Thyroid gland (tissue), 4 donors: ENCODE measurements around the gene KRT34. TPM values are rescaled to one million over a fixed set of nuclear protein-coding genes. Genes with fewer than 3 reads are reported as not detected.

Source experiments
- DNase-seq, 2 donors: peaks; one replicate each; pipeline ENCODE4 v3.0.0-alpha.2; 2019
- H3K27ac ChIP-seq, 3 donors: fragments of 200-600 bp; sonication (generic); 1 replicate in 2 of 3; 2 replicates in 1 of 3; pipeline ENCODE4 v1.5.1; 2016 to 2019; ENCODE audit warnings: mild to moderate bottlenecking in 1 of 3, moderate library complexity in 1 of 3
- H3K27me3 ChIP-seq: fragments of 200-600 bp; sonication (generic); one replicate; pipeline ENCODE4 v1.5.1; 2019
- H3K36me3 ChIP-seq, 2 donors: fragments of 200-600 bp; sonication (generic); one replicate each; pipeline ENCODE4 v1.5.1; 2016 to 2019
- H3K4me1 ChIP-seq, 2 donors: fragments of 200-600 bp; sonication (generic); one replicate each; pipeline ENCODE4 v1.5.1; 2017 to 2019
- H3K4me3 ChIP-seq, 3 donors: fragments of 200-600 bp; sonication (generic); replicated peaks in 1 of 3; 1 replicate in 2 of 3; 2 replicates in 1 of 3; pipeline ENCODE4 v1.5.1; 2016; ENCODE audit warnings: mild to moderate bottlenecking in 1 of 3
- H3K9me3 ChIP-seq: fragments of 200-600 bp; sonication (generic); one replicate; pipeline ENCODE4 v1.5.1; 2017
- POLR2A ChIP-seq, 2 donors: fragments of 450-650 bp; IDR thresholded peaks; one replicate each; pipeline ENCODE4 v1.6.1; 2017; ENCODE audit warnings: antibody characterized with exemption in 2 of 2, mild to moderate bottlenecking in 2 of 2, moderate library complexity in 1 of 2
- WGBS, 2 donors: methylation state at CpG; one replicate each; pipeline ENCODE4 v1.1.5; 2017; 5-methylcytosine and 5-hydroxymethylcytosine counted together
- intact Hi-C: fragments of 100-400 bp; cut with DNase I; formaldehyde crosslinking; loops from one replicate; pipeline ENCODE4 v1.15.1; 2023
- total RNA-seq, 4 donors: library from RNA; depleted of rRNA; stranded (reverse); fragments of >200 nt; gene quantifications; one replicate each; pipeline ENCODE4 v1.2.3, GENCODE V29; 2016
- TF ChIP-seq, protein P1 (sequence below), 6 experiments: fragments of 200-600 bp in 3 of 6; fragments of 450-650 bp in 3 of 6; sonication (generic) in 3 of 6; IDR thresholded peaks; one replicate each; pipeline ENCODE4 v1.5.1; 2016 to 2019; ENCODE audit warnings: antibody characterized with exemption in 6 of 6, mild to moderate bottlenecking in 2 of 6, inconsistent platforms in 1 of 6, moderate library complexity in 1 of 6

Gene KRT34
- total RNA-seq, 4 donors from 2014 or later = not detected

DNA sequence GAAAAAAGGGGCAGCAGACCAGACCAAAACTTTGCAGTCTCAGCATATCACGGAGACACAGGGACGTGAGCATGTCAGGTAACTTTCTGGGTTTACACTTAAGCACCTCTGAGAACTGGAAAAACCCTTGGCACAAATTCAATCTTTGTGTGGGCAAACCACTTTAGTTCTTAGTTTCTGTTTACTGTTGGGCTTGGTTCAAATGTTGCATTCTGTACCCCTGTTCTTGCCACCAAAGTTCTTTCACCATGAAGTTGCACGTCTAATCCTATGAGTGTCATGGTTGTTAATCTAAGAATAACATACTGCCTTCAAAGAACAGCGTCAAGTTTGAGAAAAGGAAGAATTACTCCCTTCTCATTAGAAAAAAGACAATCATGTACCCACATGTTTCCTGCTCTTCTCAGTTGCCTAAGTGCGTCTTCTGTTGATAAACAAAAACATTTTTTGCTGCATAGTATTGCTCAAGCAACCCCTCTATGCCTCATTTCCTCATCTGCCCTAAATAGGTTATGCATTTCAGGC lies 43.1 kb downstream of the KRT34 start:
- no peaks in the 10 kb centered on the region for H3K4me1 ChIP-seq
- H3K36me3 ChIP-seq = no peaks in the 10 kb centered on the region
- intact Hi-C loops = no loop called here
- no peaks in the 10 kb centered on the region for H3K9me3 ChIP-seq
- 29 to 33% methylated on average over 5 of the region's 5 CpGs for WGBS, 2 donors
- peak; percentile 8 to 12 for DNase-seq
- no peaks in the 10 kb centered on the region for H3K27me3 ChIP-seq
- TF ChIP-seq POLR2A (IDR thresholded peaks at IDR 0.05) = no peak
- TF ChIP-seq, protein P1, sequence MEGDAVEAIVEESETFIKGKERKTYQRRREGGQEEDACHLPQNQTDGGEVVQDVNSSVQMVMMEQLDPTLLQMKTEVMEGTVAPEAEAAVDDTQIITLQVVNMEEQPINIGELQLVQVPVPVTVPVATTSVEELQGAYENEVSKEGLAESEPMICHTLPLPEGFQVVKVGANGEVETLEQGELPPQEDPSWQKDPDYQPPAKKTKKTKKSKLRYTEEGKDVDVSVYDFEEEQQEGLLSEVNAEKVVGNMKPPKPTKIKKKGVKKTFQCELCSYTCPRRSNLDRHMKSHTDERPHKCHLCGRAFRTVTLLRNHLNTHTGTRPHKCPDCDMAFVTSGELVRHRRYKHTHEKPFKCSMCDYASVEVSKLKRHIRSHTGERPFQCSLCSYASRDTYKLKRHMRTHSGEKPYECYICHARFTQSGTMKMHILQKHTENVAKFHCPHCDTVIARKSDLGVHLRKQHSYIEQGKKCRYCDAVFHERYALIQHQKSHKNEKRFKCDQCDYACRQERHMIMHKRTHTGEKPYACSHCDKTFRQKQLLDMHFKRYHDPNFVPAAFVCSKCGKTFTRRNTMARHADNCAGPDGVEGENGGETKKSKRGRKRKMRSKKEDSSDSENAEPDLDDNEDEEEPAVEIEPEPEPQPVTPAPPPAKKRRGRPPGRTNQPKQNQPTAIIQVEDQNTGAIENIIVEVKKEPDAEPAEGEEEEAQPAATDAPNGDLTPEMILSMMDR (IDR thresholded peaks at IDR 0.05) = no peak
- no peak overlapping the region for H3K4me3 ChIP-seq
- no peak overlapping the region for H3K27ac ChIP-seq

DNA sequence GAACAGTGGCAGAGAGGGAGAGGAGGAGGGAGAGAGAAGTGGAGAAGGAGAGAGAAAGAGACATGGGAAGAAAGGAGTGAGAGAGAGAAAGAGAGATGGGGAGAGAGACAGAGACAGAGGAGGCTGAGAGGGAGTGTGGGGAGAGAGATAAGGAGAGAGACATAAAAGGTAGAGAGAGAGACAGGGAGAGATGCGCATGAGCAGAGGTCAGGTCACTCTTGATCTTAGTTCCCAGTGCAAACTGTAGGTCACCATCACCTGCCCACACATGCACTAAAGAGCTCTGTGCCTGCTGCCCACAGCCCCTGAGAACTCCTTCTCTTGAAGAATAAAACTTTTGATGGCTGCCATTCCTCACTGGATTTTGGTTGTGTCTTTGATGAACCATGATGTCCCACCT lies 46.4 kb downstream of the KRT34 start:
- no peak for DNase-seq
- H3K9me3 ChIP-seq = no peaks in the 10 kb centered on the region
- no peak overlapping the region for H3K27ac ChIP-seq
- intact Hi-C loops = no loop called here
- H3K36me3 ChIP-seq = no peaks in the 10 kb centered on the region
- H3K4me1 ChIP-seq = no peaks in the 10 kb centered on the region
- 93% methylated on average over 1 of the region's 1 CpG for WGBS, 2 donors
- TF ChIP-seq, protein P1 (IDR thresholded peaks at IDR 0.05) = no peak
- TF ChIP-seq POLR2A (IDR thresholded peaks at IDR 0.05) = no peak
- H3K27me3 ChIP-seq = no peaks in the 10 kb centered on the region
- no peak overlapping the region for H3K4me3 ChIP-seq

DNA sequence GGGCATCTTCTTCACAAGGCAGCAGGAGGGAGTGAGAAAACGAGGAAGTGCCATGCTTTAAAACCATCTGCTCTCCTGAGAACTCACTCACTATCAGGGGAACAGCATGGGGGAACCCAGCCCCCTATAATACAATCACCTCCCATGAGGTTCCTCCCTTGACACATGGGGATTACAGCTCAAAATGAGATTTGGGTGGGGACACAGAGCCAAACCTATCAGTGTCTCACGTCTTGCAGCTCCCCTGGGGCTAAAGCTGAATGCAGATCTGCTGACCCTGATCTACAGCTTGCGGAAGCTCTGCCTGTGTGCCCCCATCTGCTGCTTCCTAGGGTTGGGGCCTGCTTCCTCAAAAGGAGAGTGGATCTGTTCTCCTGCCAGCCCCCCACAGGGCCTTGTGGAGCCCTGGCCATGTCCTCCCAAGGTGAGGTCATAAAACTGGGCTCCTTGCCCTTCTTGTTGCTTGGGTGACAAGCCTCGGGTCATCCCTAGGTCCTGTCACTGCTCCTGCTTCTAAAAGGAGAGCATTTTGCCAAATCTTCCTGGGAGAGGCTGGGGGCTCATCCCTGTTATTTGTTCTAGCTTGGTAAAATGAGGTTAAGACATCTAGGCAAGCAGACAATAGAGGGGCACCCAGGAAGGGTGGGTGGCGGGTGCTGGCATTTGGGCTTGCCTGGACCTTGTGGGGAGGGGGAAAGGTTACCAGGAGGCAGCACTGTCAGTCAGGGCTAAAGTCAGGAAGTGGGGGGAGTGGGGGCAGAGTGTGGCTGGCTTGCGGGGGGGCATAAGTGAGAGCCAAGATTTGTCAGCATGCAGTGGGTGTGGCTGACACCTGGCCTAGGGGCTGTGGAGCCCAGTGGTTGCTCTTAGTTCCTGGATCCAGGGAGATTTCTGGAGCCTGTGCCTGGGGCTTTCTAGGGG lies 47.5 kb downstream of the KRT34 start:
- Histone ChIP-seq H3K36me3 (no peaks in the 10 kb centered on the region), H3K27me3 (no peaks in the 10 kb centered on the region), H3K4me1 (no peaks in the 10 kb centered on the region), H3K27ac (no peak overlapping the region), H3K4me3 (no peak overlapping the region), H3K9me3 (no peaks in the 10 kb centered on the region)
- 81 to 90% methylated on average over 5 to 6 of the region's 6 CpGs for WGBS, 2 donors
- intact Hi-C loops = no loop called here
- TF ChIP-seq, protein P1 (IDR thresholded peaks at IDR 0.05) = no peak
- no peak for TF ChIP-seq POLR2A (IDR thresholded peaks at IDR 0.05)
- DNase-seq = no peak

DNA sequence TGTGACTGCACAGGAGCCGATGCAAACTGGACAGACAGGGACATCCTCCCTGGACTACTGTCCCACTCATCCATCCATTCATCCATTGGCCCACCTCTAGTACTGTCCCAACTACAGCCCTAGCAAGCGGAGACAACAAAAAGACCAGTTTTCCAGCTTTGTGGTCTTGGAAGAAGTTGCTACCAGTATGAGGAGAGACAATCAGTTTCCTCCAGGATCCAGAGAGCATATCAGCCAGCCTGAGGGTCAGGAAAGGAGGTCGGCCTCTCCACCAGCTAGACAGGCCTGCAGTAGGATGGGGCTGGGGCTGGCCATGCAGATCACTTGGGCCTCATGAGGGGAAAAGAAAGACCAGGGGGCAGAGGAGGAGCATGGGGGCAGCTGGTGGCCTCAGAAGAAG lies 48.3 kb downstream of the KRT34 start:
- Histone ChIP-seq H3K9me3 (no peaks in the 10 kb centered on the region), H3K27me3 (no peaks in the 10 kb centered on the region), H3K4me3 (no peak overlapping the region), H3K4me1 (no peaks in the 10 kb centered on the region), H3K27ac (no peak overlapping the region), H3K36me3 (no peaks in the 10 kb centered on the region)
- TF ChIP-seq, protein P1 (IDR thresholded peaks at IDR 0.05) = no peak
- TF ChIP-seq POLR2A (IDR thresholded peaks at IDR 0.05) = no peak
- DNase-seq = no peak
- intact Hi-C loops = no loop called here
- WGBS, 2 donors = 98 to 100% methylated on average over 3 of the region's 3 CpGs

DNA sequence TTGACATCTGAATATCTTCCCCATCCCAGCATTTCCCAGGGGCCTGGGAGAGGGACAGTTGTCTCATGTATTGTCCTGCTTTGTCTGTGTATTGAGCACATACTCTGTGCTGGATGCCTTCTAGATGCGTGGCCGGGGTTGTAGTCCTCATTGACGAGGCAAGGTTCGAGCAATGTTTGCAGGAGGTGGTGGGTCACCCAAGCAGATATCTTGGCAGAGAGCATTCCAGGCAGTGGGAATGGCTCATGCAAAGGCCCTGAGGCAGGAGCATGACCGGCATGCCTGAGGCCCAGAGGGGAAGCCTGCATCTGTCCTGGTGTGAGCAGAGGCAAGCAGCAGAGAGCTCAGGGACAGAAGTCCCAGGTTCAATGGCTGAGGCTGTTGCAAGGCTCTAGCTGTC lies 49.0 kb downstream of the KRT34 start:
- DNase-seq = no peak
- 91 to 100% methylated on average over 5 of the region's 5 CpGs for WGBS, 2 donors
- no peak overlapping the region for H3K4me3 ChIP-seq
- TF ChIP-seq, protein P1 (IDR thresholded peaks at IDR 0.05) = no peak
- intact Hi-C loops = no loop called here
- no peak overlapping the region for H3K27ac ChIP-seq
- H3K27me3 ChIP-seq = no peaks in the 10 kb centered on the region
- no peaks in the 10 kb centered on the region for H3K36me3 ChIP-seq
- no peaks in the 10 kb centered on the region for H3K4me1 ChIP-seq
- H3K9me3 ChIP-seq = no peaks in the 10 kb centered on the region
